ENCODE measurements around the gene HTR3D. TPM values are rescaled to one million over a fixed set of nuclear protein-coding genes. Genes with fewer than 3 reads are reported as not detected.

The HTR3D gene
- total and polyA plus RNA-seq, 2 of the 13 experiments (the other 11 are each of a cell fraction or from before 2014, with no cell fraction given) = not detected

DNA sequence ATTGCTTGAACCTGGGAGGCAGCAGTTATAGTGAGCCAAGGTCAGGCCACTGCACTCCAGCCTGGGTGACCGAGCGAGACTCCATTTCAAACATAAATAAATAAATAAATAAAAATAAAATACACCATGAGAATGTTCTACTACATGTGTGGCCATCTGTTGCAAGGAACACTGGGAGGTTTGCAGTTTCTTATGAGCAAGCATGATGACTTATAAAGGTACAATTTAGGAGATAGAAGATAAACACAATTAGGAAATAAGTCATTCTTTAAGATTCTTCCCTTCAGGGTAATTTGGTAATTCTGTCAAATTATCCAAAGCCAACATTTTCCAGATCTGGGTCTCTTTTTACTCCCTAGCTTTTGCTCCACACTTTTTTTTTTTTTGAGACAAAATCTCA is 34.7 kb downstream of the HTR3D start:
- Histone ChIP-seq H3K4me3 (replicated peaks in 1 of 3; ENCODE audit: insufficient read depth in 1 of 3, low read depth in 2 of 3, low read length in 3 of 3) (no peak overlapping the region), H3K4me2 (ENCODE audit: low read depth, low read length) (no peak overlapping the region), H3K79me2 (ENCODE audit: insufficient read depth, low read length) (no peaks in the 10 kb centered on the region), H3K27me3 (ENCODE audit: control insufficient read depth in 1 of 2, insufficient read depth in 2 of 2, low read length in 2 of 2) (peaks cover 0 to 4% of the 10 kb centered on the region in 2 experiments; a peak in 2 of 5 replicates), H3K36me3 (replicated peaks in 1 of 2; ENCODE audit: control insufficient read depth in 1 of 2, insufficient read depth in 2 of 2, low read length in 2 of 2) (no peaks in the 10 kb centered on the region), H4K20me1 (ENCODE audit: insufficient read depth, low read length) (no peaks in the 10 kb centered on the region), H3K27ac (ENCODE audit: extremely low read length, insufficient read depth, low read length) (no peak overlapping the region), H2AFZ (ENCODE audit: low read length) (no peak overlapping the region), H3K9me3 (ENCODE audit: low read length) (no peaks in the 10 kb centered on the region; the same call in 1 of the 2 replicates), H3K4me1 (ENCODE audit: insufficient read depth, low read length) (no peaks in the 10 kb centered on the region), H3K9ac (ENCODE audit: insufficient read depth, low read depth, low read length) (no peak overlapping the region)
- no TSS peak for BruUV-seq (replicated peaks)
- in situ Hi-C loops (cut with HindIII; ENCODE audit: extremely low pct_ligation_motif_present, low pct_unique_long_range_greater_than_20kb) (no loop called here), intact Hi-C loops (cut with micrococcal nuclease; ENCODE audit: unreplicated experiment) (no loop called here)
- 18% methylated on average over 2 of the region's 2 CpGs for WGBS (ENCODE audit: low lambda C conversion rate)
- FAIRE-seq = no peak
- TF ChIP-seq ZBTB21 (CRISPR knock-in tag; IDR thresholded peaks at IDR 0.05) (no peak), RFXANK (CRISPR knock-in tag; IDR thresholded peaks at IDR 0.05) (no peak), SIN3A (IDR thresholded peaks at IDR 0.05; ENCODE audit: borderline replicate concordance, low read depth, low read length) (no peak), ZBTB20 (CRISPR knock-in tag; IDR thresholded peaks at IDR 0.05; ENCODE audit: borderline replicate concordance, low read depth) (no peak), SCMH1 (CRISPR knock-in tag; IDR thresholded peaks at IDR 0.05; ENCODE audit: borderline replicate concordance) (no peak), ZNF33A (CRISPR knock-in tag; IDR thresholded peaks at IDR 0.05; ENCODE audit: borderline replicate concordance) (no peak), GTF3A (CRISPR knock-in tag; conservative IDR thresholded peaks at IDR 0.05) (no peak), ZNF841 (CRISPR knock-in tag; IDR thresholded peaks at IDR 0.05; ENCODE audit: borderline replicate concordance) (no peak)
- TF ChIP-seq, protein P1, sequence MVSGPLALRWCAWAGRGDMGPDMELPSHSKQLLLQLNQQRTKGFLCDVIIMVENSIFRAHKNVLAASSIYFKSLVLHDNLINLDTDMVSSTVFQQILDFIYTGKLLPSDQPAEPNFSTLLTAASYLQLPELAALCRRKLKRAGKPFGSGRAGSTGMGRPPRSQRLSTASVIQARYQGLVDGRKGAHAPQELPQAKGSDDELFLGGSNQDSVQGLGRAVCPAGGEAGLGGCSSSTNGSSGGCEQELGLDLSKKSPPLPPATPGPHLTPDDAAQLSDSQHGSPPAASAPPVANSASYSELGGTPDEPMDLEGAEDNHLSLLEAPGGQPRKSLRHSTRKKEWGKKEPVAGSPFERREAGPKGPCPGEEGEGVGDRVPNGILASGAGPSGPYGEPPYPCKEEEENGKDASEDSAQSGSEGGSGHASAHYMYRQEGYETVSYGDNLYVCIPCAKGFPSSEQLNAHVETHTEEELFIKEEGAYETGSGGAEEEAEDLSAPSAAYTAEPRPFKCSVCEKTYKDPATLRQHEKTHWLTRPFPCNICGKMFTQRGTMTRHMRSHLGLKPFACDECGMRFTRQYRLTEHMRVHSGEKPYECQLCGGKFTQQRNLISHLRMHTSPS (CRISPR knock-in tag; IDR thresholded peaks at IDR 0.05; ENCODE audit: low read depth) = no peak
- TF ChIP-seq, protein P2, sequence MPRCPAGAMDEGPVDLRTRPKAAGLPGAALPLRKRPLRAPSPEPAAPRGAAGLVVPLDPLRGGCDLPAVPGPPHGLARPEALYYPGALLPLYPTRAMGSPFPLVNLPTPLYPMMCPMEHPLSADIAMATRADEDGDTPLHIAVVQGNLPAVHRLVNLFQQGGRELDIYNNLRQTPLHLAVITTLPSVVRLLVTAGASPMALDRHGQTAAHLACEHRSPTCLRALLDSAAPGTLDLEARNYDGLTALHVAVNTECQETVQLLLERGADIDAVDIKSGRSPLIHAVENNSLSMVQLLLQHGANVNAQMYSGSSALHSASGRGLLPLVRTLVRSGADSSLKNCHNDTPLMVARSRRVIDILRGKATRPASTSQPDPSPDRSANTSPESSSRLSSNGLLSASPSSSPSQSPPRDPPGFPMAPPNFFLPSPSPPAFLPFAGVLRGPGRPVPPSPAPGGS (CRISPR knock-in tag; IDR thresholded peaks at IDR 0.05) = no peak
- TF ChIP-seq, protein P3, sequence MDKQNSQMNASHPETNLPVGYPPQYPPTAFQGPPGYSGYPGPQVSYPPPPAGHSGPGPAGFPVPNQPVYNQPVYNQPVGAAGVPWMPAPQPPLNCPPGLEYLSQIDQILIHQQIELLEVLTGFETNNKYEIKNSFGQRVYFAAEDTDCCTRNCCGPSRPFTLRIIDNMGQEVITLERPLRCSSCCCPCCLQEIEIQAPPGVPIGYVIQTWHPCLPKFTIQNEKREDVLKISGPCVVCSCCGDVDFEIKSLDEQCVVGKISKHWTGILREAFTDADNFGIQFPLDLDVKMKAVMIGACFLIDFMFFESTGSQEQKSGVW (CRISPR knock-in tag; IDR thresholded peaks at IDR 0.05; ENCODE audit: borderline replicate concordance) = no peak
- TF ChIP-seq, protein P4, sequence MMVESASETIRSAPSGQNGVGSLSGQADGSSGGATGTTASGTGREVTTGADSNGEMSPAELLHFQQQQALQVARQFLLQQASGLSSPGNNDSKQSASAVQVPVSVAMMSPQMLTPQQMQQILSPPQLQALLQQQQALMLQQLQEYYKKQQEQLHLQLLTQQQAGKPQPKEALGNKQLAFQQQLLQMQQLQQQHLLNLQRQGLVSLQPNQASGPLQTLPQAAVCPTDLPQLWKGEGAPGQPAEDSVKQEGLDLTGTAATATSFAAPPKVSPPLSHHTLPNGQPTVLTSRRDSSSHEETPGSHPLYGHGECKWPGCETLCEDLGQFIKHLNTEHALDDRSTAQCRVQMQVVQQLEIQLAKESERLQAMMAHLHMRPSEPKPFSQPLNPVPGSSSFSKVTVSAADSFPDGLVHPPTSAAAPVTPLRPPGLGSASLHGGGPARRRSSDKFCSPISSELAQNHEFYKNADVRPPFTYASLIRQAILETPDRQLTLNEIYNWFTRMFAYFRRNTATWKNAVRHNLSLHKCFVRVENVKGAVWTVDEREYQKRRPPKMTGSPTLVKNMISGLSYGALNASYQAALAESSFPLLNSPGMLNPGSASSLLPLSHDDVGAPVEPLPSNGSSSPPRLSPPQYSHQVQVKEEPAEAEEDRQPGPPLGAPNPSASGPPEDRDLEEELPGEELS (CRISPR knock-in tag; IDR thresholded peaks at IDR 0.05) = no peak
- no peak for ATAC-seq
- DNase-seq (ENCODE audit: low spot score) = no peak
- ChIA-PET CTCF (ENCODE audit: low intra/inter-chr PET ratio, low total read pairs) (no interaction called here), POLR2A (no interaction called here)

All from HepG2 (cell line).